ENCODE measurements around the gene PLCH2.

GRCh38 chr1:2435746-2436355, 40.2 kb upstream of the PLCH2 start:
- no peak for TF ChIP-seq POLR2A (IDR thresholded peaks at IDR 0.05)
- TF ChIP-seq CTCF (IDR thresholded peaks at IDR 0.05), result no peak

Measured in body of pancreas (tissue), 4 donors.